SU-DHL-6 (cell line): ENCODE results near the gene SYT11.

Source experiments
- EZH2phosphoT487 ChIP-seq: fragments of 200-600 bp; sonication (generic), shearing (Covaris generic); conservative IDR thresholded peaks from 2 replicates; pipeline ENCODE4 v1.6.1; 2018; ENCODE audit warnings: mild to moderate bottlenecking, antibody characterized with exemption, low read length, moderate library complexity, mixed read lengths
- TF ChIP-seq, protein P1 (sequence below): fragments of 200-600 bp; sonication (generic); IDR thresholded peaks from one replicate; pipeline ENCODE4 v1.5.1; 2017; ENCODE audit warnings: antibody characterized with exemption, mild to moderate bottlenecking, low read length, moderate library complexity; ENCODE audit not compliant: insufficient read depth, poor library complexity, severe bottlenecking

DNA sequence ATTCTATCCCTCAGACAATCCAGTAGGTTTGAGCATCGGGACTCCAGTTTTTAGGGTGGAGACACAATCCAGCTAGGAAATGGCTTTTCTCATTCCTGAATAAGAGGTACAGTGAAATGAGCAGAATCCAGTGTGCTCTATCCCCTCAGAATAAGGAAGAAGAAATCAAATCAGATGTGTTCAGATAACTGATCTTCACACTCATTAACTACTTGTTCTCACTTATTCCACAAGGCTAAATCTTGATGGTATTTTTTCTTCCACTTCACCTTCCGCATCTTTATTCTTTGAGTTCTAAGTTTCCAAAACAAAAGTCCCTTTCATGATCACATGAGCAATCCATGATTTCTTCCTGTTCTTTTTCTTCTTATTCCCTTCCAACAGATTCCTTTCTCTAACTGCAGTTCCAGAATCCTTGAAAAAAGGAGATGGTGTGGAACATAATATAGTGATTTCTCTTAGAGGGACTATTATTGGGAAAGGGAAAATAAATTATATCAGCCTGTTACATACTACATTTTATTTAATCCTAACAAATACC is 1.7 kb downstream of the SYT11 start:
- TF ChIP-seq, protein P1, sequence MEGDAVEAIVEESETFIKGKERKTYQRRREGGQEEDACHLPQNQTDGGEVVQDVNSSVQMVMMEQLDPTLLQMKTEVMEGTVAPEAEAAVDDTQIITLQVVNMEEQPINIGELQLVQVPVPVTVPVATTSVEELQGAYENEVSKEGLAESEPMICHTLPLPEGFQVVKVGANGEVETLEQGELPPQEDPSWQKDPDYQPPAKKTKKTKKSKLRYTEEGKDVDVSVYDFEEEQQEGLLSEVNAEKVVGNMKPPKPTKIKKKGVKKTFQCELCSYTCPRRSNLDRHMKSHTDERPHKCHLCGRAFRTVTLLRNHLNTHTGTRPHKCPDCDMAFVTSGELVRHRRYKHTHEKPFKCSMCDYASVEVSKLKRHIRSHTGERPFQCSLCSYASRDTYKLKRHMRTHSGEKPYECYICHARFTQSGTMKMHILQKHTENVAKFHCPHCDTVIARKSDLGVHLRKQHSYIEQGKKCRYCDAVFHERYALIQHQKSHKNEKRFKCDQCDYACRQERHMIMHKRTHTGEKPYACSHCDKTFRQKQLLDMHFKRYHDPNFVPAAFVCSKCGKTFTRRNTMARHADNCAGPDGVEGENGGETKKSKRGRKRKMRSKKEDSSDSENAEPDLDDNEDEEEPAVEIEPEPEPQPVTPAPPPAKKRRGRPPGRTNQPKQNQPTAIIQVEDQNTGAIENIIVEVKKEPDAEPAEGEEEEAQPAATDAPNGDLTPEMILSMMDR, result no peak
- TF ChIP-seq EZH2phosphoT487, result no peak
